Left ventricle myocardium inferior (tissue), 1 donor: ENCODE measurements around the gene COA1. TPM values are rescaled to one million over a fixed set of nuclear protein-coding genes. Genes with fewer than 3 reads are reported as not detected.
"Not testable (repeated sequence)": the region's sequence is repeated elsewhere in the genome, so short reads cannot be mapped to it uniquely, and the experiment has no call there.

Experiments used
- DNase-seq: peaks from one replicate; pipeline ENCODE4 v3.0.0-alpha.2; 2020
- H3K27ac ChIP-seq: fragments of 200-600 bp; replicated peaks from 2 replicates; pipeline ENCODE4 v1.8.0; 2021
- H3K27me3 ChIP-seq: fragments of 200-600 bp; 2 replicates; pipeline ENCODE4 v1.8.0; 2021; ENCODE audit warnings: low read depth
- H3K36me3 ChIP-seq: fragments of 200-600 bp; 2 replicates; pipeline ENCODE4 v1.8.0; 2021
- H3K4me1 ChIP-seq: fragments of 200-600 bp; 2 replicates; pipeline ENCODE4 v1.8.0; 2021
- H3K4me3 ChIP-seq: fragments of 200-600 bp; 2 replicates; pipeline ENCODE4 v1.8.0; 2021; ENCODE audit warnings: mild to moderate bottlenecking, moderate library complexity
- H3K9me3 ChIP-seq: fragments of 200-600 bp; replicated peaks from 2 replicates; pipeline ENCODE4 v1.8.0; 2021
- intact Hi-C: fragments of 100-400 bp; cut with micrococcal nuclease; formaldehyde crosslinking; loops from one replicate; pipeline ENCODE4 v1.11.0; 2022
- total RNA-seq: library from RNA; stranded (reverse); fragmentation: NEBNext Ultra II Directional; extraction: Animal tissue kit (Norgen Biotek cat#: 25700); gene quantifications from one replicate; pipeline ENCODE4 v1.2.1, GENCODE V29; 2021
- TF ChIP-seq, protein P1 (sequence below): fragments of 200-600 bp; IDR thresholded peaks from 2 replicates; pipeline ENCODE4 v1.8.0; 2021; ENCODE audit warnings: antibody characterized with exemption, mild to moderate bottlenecking, borderline replicate concordance
- donor health status: DM: no; HTN: yes; CAD: no; lungs with severe emphysema.

The COA1 gene
- total RNA-seq, 1 donor from 2014 or later = 76.5 TPM

- H3K27ac ChIP-seq = no peak overlapping the region
- intact Hi-C loops = no loop called here
- TF ChIP-seq, protein P1, sequence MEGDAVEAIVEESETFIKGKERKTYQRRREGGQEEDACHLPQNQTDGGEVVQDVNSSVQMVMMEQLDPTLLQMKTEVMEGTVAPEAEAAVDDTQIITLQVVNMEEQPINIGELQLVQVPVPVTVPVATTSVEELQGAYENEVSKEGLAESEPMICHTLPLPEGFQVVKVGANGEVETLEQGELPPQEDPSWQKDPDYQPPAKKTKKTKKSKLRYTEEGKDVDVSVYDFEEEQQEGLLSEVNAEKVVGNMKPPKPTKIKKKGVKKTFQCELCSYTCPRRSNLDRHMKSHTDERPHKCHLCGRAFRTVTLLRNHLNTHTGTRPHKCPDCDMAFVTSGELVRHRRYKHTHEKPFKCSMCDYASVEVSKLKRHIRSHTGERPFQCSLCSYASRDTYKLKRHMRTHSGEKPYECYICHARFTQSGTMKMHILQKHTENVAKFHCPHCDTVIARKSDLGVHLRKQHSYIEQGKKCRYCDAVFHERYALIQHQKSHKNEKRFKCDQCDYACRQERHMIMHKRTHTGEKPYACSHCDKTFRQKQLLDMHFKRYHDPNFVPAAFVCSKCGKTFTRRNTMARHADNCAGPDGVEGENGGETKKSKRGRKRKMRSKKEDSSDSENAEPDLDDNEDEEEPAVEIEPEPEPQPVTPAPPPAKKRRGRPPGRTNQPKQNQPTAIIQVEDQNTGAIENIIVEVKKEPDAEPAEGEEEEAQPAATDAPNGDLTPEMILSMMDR = no peak
Measured at GRCh38 chr7:43692582-43693373, 36.5 kb downstream of the COA1 start.

GRCh38 chr7:43691611-43692010, 37.7 kb downstream of the COA1 start:
- intact Hi-C loops = no loop called here
- TF ChIP-seq, protein P1 = no peak
- H3K4me3 ChIP-seq = no peak overlapping the region
- no peak for DNase-seq
- no peaks in the 10 kb centered on the region for H3K9me3 ChIP-seq
- no peaks in the 10 kb centered on the region for H3K27me3 ChIP-seq
- no peaks in the 10 kb centered on the region for H3K36me3 ChIP-seq
- H3K4me1 ChIP-seq = peaks cover 18% of the 10 kb centered on the region
- H3K27ac ChIP-seq = no peak overlapping the region

More at GRCh38 chr7:43692582-43693373, 36.5 kb downstream of the COA1 start:
- H3K4me3 ChIP-seq = no peak overlapping the region
- H3K9me3 ChIP-seq = no peaks in the 10 kb centered on the region
- no peaks in the 10 kb centered on the region for H3K27me3 ChIP-seq
- no peak for DNase-seq
- H3K36me3 ChIP-seq = no peaks in the 10 kb centered on the region
- H3K4me1 ChIP-seq = peaks cover 18% of the 10 kb centered on the region

DNA sequence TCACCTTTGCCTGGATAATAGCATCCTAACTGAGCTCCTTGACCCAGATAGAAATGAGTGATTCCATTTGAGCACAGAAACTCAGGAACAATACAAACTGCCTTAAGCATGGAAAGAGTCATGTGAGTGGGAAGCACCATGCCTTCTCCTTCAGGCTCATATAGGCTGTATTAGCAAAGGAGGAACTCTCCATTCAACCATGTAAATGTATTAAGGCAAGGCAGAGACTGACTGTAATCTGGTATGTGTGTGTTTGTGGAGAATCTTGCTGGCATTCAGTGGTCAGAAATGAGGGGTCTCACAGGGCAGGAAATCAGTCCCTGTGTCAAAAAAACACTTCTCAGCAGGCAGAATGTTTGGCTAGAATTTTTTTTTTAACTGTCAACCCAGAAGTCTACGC, 40.2 kb downstream of the COA1 start:
- Histone ChIP-seq H3K36me3 (no peaks in the 10 kb centered on the region), H3K9me3 (no peaks in the 10 kb centered on the region), H3K4me1 (peaks cover 17% of the 10 kb centered on the region), H3K4me3 (no peak overlapping the region), H3K27ac (no peak overlapping the region), H3K27me3 (no peaks in the 10 kb centered on the region)
- intact Hi-C loops = no loop called here
- TF ChIP-seq, protein P1 = no peak
- no peak for DNase-seq

DNA sequence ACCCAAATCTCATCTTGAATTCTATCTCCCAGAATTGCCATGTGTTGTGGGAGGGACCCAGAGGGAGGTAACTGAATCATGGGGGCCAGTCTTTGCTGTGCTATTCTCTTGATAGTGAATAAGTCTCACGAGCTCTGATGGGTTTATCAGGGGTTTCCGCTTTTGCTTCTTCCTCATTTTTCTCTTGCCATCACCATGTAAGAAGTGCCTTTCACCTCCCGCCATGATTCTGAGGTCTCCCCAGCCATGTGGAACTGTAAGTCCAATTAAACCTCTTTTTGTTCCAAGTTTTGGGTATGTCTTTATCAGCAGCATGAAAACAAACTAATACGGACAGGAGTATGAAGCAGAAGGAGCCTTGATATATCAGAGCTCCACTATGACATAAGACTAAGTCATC, 41.5 kb downstream of the COA1 start:
- intact Hi-C loops, H3K27me3 ChIP-seq, H3K9me3 ChIP-seq, H3K27ac ChIP-seq, DNase-seq, H3K4me3 ChIP-seq, H3K36me3 ChIP-seq: not testable (repeated sequence)
- H3K4me1 ChIP-seq = peaks cover 14% of the 10 kb centered on the region

DNA sequence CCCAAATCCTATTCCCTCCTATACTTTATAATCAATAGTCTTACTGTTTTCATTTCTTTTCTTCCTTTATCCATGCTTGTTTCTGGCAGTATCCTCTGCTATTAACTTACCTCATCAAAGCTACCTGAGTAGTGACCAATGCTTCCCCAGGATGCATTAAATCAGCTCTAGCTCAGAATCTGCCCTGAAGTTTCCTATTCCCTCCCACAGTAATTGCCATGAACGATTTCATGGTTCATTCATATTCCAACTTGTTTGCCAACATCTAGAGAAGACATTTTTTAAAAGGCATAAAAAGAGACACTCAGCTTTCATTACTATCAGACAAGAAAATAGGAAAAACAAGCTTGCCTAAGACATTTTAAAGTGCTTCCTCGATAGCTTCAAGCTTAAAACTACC, 42.3 kb downstream of the COA1 start:
- H3K27me3 ChIP-seq = no peaks in the 10 kb centered on the region
- H3K9me3 ChIP-seq = no peaks in the 10 kb centered on the region
- TF ChIP-seq, protein P1 = no peak
- no peak overlapping the region for H3K27ac ChIP-seq
- peaks cover 19% of the 10 kb centered on the region for H3K4me1 ChIP-seq
- no peaks in the 10 kb centered on the region for H3K36me3 ChIP-seq
- DNase-seq = no peak
- intact Hi-C loops = no loop called here
- no peak overlapping the region for H3K4me3 ChIP-seq

- Histone ChIP-seq H3K36me3 (no peaks in the 10 kb centered on the region), H3K27ac (peak overlapping the region; percentile 64), H3K4me1 (peaks cover 49% of the 10 kb centered on the region), H3K27me3 (no peaks in the 10 kb centered on the region), H3K9me3 (no peaks in the 10 kb centered on the region), H3K4me3 (no peak overlapping the region)
- TF ChIP-seq, protein P1 = no peak
- intact Hi-C loops = no loop called here
- DNase-seq = no peak
Measured at GRCh38 chr7:43680736-43681135, 48.6 kb downstream of the COA1 start.
